Measurements from ENCODE around the gene ZNF708.

GRCh38 chr19:21260164-21260847, 68.9 kb downstream of the ZNF708 start:
- TF ChIP-seq POLR2A (IDR thresholded peaks at IDR 0.05; ENCODE audit: low read depth, low read length) = no peak
- no peak for TF ChIP-seq POLR2AphosphoS5 (IDR thresholded peaks at IDR 0.05; ENCODE audit: low read depth, low read length)
- no peak for TF ChIP-seq TAF1 (IDR thresholded peaks at IDR 0.05; ENCODE audit: borderline replicate concordance, low read depth, low read length)
